Panc1 (cell line): Measurements from ENCODE around the gene ZCCHC14.

Experiments used
- CTCF ChIP-seq: fragments of 450-650 bp; IDR thresholded peaks from 2 replicates; pipeline ENCODE4 v1.5.1; 2017; ENCODE audit warnings: mild to moderate bottlenecking
- POLR2AphosphoS5 ChIP-seq: IDR thresholded peaks from 2 replicates; pipeline ENCODE4 v1.6.1; 2012; ENCODE audit warnings: mild to moderate bottlenecking, low read depth, low read length, moderate library complexity
- REST ChIP-seq, 2 experiments: IDR thresholded peaks; 2 replicates each; pipeline ENCODE4 v1.6.1; 2011 to 2012; ENCODE audit warnings: low read depth in 2 of 2, control low read depth in 1 of 2, low read length in 1 of 2, mild to moderate bottlenecking in 1 of 2, moderate library complexity in 1 of 2; ENCODE audit not compliant: insufficient read depth in 1 of 2
- SIN3A ChIP-seq: IDR thresholded peaks from 2 replicates; pipeline ENCODE4 v1.6.1; 2012; ENCODE audit warnings: low read depth, mild to moderate bottlenecking, low read length, moderate library complexity, borderline replicate concordance; ENCODE audit not compliant: insufficient read depth
- TCF7L2 ChIP-seq: IDR thresholded peaks from 2 replicates; pipeline ENCODE4 v1.6.1; 2011; ENCODE audit warnings: mild to moderate bottlenecking, low read depth, low read length, inconsistent platforms

- no peak for TF ChIP-seq CTCF
- TF ChIP-seq POLR2AphosphoS5, result no peak
- TF ChIP-seq REST (IDR thresholded peaks at IDR 0.05; ENCODE audit: insufficient read depth in 1 of 2, low read depth in 2 of 2, low read length in 1 of 2), result no peak
- TF ChIP-seq SIN3A, result no peak
- TF ChIP-seq TCF7L2, result no peak
These were observed 82.3 kb downstream of the ZCCHC14 start for GRCh38 chr16:87410530-87410929.
